Retina (tissue), 1 donor: ENCODE results near the gene SERPINA6.
"Not testable (repeated sequence)": the region's sequence is repeated elsewhere in the genome, so short reads cannot be mapped to it uniquely, and the experiment has no call there.

Experiments
- DNase-seq: peaks from one replicate; pipeline ENCODE4 v3.0.0-alpha.2; 2016

SERPINA6 gene

DNA sequence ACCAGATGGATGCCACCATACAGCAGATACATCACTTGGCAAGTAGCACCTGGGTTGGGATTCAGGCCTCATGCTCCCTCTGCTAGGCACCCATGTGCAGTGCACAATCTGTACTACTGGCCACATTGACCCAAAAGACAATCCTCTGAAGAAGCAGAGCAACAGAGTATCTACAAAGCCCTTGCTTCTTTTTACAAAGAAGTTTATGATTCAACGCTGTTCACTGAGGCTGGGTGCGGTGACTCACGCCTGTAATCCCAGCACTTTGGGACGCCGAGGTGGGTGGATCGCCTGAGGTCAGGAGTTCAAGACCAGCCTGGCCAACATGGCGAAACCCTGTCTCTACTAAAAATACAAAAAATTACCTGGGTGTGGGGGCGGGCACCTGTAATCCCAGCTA lies 31.1 kb upstream of the SERPINA6 start:
- DNase-seq = not testable (repeated sequence)

DNA sequence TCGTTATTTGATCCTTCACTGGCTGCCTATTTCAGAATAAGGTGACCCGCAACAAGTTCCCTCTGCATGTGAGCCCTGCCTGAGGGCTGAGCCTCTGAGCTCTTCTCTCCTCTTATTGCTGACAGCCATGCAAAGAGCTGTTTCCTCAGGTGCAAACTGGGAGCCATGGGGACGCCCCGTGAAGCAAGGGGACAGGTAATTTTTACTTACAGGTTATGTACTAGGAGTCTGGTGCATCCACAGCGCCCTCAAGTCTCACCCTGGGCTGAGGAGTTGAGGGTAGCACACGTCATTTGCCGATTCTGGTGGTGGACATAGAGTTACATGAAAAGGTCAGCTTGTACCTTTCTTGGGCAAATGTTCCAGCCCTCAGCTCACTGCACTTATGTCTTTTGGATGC lies 26.1 kb upstream of the SERPINA6 start:
- no peak for DNase-seq

DNA sequence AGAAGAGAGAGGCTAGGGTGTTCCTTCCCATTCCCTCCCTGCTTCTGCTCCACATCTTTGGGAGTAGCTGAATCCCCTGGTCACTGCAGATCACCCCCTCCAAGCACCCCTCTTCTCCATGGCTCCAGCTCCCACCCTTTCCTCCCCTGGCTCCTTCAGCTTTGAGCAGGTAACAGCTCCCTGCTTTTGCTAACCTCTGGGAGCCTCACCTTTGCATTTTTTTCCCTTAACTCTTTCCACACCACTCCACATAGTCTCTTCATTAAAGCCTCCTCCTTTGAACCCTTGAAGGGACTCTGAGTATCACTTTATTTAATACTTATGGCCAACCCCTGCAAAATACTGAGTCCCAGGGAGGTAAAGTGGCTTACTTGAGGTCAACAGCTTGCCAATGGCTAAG lies 25.7 kb upstream of the SERPINA6 start:
- no peak for DNase-seq

DNA sequence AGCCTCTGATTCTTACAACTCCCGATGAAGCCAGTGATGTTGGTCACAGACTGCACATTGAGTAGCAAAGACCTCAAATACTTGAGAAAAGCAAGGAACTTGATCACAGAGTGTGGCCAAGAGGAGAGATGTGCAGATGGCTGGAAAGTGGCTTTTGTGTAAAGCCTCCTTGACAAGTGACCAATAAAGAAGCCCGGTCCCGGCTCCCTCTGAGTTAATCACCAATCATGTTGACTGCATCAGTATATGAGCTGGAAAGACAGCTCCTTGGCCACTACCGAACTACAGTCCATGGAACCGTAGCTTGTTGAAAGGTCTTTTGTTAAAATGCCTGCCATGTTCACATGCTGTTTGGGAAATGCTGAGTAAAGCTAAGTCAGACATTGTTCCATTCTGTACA lies 23.7 kb upstream of the SERPINA6 start:
- DNase-seq = no peak

DNA sequence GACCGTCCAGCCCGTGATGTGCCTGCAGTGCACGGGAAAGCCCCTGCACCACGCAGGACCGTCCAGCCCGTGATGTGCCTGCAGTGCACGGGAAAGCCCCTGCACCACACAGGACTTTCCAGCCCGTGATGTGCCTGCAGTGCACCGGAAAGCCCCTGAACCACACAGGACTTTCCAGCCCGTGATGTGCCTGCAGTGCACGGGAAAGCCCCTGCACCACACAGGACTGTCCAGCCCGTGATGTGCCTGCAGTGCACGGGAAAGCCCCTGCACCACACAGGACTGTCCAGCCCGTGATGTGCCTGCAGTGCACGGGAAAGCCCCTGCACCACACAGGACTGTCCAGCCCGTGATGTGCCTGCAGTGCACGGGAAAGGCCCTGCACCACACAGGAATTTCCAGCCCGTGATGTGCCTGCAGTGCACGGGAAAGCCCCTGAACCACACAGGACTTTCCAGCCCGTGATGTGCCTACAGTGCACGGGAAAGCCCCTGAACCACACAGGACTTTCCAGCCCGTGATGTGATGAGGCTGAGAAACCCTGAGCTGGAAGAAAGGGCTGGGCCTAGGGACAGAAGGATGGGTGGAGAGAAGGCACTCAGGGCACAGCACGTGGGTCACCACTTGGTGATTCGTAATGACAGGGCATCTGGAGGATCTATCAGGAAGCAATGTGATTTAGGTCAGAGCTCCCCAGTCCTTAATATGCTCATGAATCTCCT lies 23.1 kb upstream of the SERPINA6 start:
- not testable (repeated sequence) for DNase-seq

DNA sequence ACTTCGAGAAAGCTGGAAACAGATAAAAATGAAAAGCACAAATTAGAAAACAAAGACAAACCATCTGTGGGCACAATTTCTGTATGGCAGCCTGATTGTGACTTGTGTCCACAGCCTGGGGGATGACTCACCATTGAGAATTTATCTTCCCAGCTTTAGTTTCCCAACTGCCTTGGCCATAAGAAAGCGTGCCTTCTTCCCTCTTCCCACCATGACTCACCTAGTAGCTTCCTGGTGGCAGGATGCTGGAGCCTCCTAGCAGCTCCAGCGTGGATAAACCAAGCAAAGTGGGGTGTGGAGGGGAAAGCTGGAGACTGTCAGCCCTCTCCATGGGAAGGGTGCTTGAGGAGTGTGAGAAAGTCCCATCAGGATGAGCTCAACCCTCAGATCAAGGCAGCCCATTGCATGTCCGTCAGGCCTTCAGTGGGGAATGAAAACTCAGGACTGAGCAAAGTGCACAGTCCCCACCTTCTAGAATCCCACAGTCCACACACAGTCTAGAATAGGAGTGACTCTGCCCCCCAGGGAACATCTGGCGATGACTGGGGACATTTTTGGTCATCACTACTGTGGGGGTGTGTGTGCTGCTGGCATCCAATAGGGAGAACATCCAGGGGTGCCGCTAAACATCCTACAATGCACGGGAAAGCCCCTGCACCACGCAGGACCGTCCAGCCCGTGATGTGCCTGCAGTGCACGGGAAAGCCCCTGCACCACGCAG lies 22.4 kb upstream of the SERPINA6 start:
- DNase-seq = no peak

DNA sequence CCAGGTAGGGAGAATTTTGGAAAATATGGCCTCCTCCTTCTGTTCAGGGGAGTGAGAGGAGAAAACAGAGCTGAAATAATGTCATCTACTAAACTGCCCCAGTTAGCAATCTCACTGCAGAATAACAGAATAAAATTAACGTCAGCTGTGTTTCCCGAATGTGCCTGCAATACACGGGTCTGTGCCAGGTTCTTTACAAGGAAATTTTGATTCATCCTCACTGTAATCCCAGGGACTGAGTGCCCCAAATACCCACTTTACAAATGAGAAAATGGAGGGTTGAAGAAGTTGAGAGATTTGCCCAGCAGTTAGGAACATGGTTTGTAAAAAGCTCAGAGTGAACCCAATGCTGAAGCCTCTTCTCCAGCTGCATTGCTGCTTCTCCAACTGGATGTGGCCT lies 21.3 kb upstream of the SERPINA6 start:
- no peak for DNase-seq

DNA sequence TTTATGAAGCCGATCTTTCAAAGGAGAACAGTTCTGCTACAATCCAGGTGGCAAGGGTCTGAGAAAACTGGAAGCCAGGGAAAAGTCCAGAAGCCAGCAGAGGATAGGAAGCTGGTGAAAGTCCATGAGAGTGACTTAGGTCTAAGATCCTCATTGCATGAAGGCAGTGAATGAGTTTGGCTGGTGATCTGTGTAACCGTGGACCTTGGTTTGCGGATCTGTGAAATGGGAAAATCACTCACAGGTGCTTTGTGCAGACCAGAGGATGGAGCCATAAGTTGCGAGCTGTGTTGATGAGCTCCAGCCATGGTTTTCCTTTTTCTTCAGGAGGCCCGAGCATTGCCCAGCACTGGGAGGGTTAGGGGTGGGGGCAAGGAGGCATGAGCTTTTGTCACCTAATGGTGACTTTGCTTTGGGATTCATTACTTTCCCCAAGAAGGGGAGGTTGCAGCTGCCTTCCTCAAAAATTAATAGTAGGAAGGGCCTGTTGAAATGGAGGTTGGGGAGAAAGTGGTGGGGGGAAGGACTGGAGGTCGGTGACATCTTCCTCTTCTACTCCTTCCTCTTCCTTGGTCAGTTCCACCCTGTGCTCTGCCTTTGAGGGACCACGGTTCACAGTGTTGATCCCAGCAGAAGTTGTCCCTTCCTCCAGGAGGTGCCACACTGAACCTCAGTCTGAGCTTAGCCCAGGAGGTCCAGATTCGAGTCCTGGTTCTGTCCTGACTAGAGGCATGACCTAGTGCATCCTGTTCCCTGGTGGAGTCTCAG lies 20.3 kb upstream of the SERPINA6 start:
- DNase-seq = no peak

DNA sequence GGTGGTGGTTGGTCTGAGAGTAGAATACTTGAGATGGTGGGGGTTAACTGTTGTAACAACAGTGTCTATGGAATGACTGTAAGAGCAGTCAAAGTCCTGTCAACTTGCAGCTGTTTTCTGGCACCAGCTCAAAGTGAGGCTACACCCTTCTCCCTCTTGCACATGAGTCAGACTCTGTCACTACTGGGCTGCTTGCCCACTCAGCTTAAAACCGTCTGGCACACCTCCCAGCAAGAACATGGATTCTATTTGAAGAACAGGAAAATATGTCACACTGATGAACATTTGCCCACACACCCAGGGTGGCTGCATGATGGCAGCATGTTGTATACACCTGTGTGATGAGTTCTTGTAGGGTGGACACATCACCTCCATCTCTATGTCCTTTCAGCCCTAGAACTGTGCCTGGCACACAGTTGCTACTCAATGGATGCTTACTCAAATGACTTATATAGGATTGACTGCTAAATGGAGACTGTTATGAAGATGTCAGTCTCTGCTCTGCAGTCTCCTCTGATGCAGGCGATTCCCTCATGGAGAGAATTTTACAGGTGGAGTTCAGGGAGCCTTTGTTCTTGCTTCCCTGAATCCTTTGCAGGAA lies 19.3 kb upstream of the SERPINA6 start:
- no peak for DNase-seq

DNA sequence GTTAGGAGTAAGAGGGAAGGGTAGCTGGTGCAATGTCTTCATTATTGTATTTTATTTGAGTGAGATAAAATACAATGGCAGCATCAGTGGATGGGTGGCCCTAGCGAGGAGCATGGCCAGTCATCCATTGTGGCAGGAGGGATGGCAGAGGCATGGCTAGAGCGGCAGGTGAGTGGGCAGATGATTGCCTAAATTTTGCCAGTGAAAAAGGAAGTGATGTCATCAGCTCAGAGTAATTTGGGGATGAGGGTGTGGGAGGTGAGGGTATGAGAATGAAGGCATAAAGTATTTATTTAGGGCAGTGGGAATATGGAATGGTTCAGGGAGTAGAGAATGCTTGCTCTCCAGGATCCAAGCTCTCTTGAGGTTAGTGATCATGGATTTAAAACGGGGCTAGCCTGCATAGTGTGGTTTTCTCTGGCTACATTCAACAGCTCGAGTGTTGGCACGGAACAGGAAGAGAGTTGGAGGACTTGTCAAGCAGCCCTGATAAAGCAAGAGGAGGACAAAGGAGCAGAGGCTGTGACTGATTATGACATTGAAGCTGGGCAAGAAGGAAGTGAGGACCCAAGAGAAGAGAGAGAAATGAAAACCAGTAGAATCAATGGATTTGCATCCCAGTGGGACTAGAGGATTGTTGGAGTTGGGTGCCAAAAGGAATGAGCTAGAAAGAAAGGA lies 18.7 kb upstream of the SERPINA6 start:
- DNase-seq = no peak

DNA sequence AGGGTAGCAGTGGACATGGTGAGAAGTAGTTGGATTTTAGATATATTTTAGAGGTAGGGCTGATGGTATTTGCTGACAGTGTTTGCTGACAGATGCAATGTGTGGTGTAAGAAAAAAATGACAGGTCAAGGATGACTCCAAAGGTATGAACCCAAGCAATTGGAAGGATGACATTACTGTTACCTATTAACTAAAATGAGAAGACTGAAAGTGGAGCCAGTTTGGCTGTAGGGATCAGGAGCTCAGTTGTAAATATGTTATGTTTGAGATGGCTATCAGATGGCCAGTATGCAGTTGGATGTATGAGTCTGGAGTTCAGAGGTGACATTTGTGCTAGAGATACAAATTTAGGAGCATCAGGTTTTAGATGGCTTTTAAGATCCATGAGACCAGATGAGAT lies 17.4 kb upstream of the SERPINA6 start:
- DNase-seq = no peak

DNA sequence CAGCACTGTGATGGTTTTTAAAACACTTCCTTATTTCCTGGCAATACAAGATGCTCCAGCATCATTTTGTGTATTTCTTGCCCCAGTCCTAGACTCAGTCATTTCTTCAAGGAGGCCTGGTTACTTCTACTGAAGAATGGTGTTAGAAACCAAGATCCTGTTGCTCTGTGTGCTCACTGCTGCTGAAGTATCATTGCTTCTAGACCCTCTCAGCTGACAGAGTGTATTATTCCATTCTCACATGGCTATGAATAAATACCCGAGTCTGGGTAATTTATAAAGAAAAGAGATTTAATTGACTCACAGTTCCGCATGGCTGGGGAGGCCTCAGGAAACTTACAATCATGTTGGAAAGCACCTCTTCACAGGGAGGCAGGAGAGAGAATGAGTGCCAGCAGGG lies 14.9 kb upstream of the SERPINA6 start:
- DNase-seq = no peak

DNA sequence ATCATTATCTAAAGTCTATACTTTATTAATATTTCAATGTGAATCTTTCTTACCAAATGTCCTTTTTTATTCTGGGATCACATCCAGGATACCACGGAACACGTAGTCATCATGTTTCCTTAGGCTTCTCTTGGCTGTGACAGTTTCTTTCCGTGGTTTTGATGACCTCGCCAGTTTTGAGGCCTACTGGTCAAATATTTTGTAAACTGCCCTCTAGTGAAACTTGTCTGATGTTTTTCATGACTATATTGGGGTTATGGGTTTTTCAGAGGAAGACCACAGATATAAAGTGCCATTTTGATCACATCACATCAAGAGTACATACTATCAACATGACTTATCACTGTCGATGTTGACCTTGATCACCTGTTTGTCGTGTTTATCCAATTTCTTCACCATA lies 14.1 kb upstream of the SERPINA6 start:
- DNase-seq = no peak

DNA sequence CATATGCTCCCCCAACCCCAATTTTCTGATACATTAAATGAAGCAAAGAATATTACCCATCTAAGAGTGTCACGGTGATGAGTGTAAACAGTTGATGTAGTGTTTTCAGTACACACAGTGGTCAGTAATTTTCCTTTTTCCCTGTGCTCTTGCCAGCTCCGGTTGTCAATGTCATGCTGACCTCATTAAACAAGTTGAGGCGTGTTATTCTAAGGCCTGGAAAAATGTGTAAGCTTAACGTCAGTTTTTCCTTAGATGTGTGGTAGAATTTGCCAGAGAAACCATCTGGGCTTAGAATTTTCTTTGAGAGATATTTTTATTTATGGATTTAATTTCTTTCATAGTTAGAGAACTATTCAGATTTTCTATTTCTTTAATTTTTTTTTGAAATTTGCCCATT lies 11.7 kb upstream of the SERPINA6 start:
- DNase-seq = no peak

DNA sequence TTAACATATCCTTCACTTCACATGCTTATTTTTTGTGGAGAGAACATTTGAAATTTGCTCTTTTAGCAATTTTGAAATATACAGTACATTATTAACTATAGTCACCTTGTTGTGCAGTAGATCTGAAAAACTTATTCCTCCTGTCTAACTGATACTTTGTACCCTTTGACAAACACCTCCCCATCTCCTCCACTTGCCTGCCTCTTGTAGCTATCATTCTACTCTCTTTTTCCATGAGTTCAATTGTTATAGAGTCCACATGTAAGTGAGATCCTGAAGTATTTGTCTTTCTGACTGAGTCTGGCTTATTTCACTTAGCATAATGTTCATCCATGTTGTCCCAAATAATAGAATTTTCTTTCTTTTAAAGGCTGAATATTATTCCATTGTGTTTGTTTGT lies 9.5 kb upstream of the SERPINA6 start:
- DNase-seq = no peak

DNA sequence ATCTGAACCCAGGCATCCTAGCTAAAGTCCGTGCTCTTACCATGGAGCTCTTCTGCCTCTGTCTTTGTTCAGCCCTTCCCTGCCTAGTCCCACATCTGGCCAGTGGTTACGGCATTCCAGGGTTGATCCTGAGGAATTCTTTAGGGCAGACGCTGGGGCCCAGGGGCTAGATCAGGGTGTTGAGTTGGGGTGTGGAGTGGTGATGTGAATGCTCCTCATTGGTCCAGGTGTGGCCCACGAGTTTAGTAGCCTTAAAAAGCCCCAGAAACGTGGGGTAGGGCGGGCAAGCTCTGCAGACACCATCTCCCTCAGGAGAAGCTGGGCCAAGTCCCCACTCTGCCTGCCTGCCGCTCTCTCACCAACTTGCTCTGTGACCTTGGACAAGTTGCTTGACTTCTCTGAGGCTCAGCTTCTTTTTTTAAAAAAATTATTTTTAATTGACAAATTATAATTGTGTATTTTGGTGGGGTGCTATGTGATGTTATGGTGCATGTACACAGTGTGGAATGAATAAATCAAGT lies 9.0 kb upstream of the SERPINA6 start:
- no peak for DNase-seq

DNA sequence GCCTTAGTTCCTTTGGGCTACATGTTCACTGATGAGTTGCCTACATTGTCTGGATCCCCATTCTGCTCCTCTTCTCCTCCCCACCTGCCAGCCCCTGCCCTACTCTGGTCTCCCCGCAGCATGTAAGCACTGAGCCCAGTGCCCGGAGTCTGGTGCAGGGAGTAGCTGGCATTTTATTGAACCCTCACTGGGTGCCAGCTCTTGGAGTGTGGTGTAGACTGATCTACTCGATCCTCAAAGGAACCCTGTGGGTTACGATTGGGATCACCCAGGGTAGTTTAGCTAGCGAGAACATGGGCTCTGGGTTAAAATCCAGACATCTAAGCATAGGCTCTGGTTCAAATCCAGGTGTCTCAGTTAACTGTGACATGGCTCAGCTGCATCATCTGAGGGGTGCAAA lies 8.3 kb upstream of the SERPINA6 start:
- DNase-seq = no peak

DNA sequence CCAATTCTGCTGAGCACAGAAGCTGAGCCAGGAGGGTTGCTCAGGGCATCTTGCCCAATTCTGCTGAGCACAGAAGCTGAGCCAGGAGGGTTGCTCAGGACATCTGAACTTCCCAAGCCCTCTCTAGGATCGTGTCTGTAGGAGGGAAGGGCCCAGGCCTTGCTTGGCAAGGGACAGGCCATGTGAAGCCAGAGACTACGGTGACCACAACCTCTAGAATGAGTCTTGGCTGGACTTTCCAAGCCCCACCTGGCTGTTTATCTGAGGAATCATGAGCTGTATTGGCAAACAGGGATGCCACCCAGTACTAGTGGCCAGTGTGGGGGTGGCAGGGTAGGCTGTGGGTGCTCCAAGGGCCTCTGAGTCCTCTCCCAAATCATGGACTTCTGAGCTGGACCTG lies 7.7 kb upstream of the SERPINA6 start:
- no peak for DNase-seq

DNA sequence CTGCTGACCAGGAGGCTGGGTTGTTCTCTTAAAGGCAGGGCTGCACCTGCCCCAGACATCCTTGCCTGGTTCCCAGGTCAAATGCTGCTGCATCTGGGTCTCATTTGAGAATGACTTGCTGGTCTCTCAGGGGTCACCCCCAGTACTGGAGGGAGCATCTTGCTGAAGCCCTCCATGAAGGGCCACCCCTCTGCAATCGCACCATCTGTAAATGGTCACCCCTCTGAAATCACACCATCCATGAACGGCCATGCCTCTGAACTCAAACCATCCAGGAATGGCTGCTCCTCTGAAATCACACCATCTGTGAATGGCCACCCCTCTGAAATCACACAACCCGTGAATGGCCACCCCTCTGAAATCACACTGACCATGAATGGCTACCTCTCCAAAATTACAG lies 7.3 kb upstream of the SERPINA6 start:
- DNase-seq = no peak

DNA sequence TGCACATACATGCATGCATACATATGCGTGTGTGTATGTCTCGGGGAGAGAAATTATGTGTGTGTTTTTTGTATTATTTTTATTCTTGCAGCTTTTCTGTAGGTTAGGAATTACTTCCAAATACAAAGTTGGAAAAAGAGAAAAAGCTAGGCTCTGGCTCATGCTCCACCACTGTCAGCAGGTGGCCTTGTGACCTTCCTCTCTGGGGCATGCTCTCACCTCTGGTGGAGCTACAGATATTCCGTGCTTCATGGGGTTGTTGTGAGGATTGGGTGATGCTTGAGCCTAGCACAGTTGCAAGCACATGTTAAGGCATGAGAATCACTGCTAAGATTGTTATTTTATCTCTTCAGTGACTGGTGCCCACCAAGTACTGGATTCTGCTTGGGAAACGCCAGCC lies 6.7 kb upstream of the SERPINA6 start:
- no peak for DNase-seq

DNA sequence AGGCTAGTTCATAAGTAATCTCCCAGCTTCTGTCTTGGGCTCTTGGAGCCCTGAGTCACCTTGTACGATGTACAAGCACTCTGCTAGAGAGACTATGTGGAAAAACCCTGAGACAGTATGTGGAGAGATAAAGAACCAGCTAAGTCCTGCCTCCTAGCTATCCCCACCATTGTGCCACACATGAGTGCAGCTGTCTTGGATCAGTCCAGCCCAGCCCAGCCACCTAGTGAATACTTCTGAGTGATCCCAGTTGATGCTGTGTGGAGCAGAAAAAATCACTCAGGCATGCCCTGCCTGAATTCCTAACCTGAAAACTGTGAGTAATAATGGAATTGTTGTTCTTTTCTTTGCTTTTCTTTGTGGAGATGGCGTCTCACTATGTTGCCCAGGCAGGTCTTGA lies 5.1 kb upstream of the SERPINA6 start:
- no peak for DNase-seq

DNA sequence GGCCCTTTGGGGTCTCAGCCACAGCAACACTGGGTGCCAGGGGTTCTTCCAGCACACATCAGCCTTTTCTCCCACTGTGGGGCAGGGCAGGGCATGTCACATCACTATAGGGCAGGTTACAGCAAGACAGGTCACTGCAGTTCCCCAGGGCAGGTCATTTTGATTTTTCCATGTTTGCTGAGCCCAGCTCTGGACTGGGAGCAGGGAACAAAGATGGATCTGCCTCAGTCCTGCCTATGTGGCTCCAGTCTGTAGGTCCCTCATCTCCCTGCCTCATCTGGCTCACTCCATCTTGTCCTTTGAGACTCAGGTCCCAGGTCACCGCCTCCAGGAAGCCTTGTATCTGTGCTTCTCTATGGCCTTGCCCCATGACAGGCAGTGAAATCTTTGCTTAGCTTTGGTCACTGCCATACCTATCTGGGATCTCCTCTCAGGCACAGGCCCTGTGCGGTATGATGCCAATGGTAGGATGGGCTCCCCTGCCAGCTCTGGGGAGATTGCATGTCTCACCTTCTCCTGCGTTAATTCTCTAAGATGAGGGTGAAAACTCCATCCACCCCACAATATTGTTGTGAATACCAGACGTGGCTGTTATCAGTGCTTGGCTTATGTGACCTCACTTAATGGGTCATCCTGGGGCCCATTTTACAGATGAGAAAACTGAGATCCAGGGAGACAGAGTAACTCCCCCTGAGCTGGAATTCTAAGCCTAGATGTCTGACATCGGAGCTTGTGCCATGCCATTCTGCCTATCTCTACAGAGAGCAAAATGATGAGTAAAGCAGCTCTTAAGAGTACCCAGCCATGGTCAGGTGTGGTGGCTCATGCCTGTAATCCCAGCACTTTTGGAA lies 1.5 kb downstream of the SERPINA6 start:
- DNase-seq = no peak
